ENCODE results near the gene C12orf76.
"Not testable (repeated sequence)": the region's sequence is repeated elsewhere in the genome, so short reads cannot be mapped to it uniquely, and the experiment has no call there.

Gene C12orf76

GRCh38 chr12:110073049-110073831 lies 24.9 kb upstream of the C12orf76 start:
- DNase-seq (ENCODE audit: low read depth) = no peak
- H3K4me3 ChIP-seq (replicated peaks; ENCODE audit: low read depth, low read length) = peak overlapping the region; percentile 18
- TF ChIP-seq, protein P1, sequence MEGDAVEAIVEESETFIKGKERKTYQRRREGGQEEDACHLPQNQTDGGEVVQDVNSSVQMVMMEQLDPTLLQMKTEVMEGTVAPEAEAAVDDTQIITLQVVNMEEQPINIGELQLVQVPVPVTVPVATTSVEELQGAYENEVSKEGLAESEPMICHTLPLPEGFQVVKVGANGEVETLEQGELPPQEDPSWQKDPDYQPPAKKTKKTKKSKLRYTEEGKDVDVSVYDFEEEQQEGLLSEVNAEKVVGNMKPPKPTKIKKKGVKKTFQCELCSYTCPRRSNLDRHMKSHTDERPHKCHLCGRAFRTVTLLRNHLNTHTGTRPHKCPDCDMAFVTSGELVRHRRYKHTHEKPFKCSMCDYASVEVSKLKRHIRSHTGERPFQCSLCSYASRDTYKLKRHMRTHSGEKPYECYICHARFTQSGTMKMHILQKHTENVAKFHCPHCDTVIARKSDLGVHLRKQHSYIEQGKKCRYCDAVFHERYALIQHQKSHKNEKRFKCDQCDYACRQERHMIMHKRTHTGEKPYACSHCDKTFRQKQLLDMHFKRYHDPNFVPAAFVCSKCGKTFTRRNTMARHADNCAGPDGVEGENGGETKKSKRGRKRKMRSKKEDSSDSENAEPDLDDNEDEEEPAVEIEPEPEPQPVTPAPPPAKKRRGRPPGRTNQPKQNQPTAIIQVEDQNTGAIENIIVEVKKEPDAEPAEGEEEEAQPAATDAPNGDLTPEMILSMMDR (IDR thresholded peaks at IDR 0.05; ENCODE audit: low read length, missing control alignments) = no peak

- not testable (repeated sequence) for H3K4me3 ChIP-seq (replicated peaks; ENCODE audit: low read depth, low read length); DNase-seq (ENCODE audit: low read depth)
Measured at GRCh38 chr12:110072636-110073035, 24.3 kb upstream of the C12orf76 start.

DNA sequence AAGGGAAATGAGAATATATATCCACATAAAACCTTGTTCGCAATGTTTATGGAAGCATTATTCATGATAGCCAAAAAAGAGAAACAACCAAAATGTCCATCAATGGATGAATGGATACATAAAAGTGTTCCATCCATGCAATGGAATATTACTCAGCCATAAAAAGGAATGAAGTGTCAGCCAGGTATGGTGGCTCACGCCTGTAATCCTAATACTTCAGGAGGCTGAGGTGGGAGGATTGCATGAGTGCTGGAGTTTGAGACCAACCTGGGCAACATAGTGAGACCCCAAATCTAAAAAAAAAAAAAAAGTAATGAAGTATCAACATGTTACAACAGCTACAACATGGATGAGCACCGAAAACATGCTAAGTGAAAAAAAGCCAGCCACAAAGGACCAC lies 23.6 kb upstream of the C12orf76 start:
- TF ChIP-seq, protein P1 (IDR thresholded peaks at IDR 0.05; ENCODE audit: low read length, missing control alignments) = no peak
- H3K4me3 ChIP-seq (replicated peaks; ENCODE audit: low read depth, low read length) = no peak overlapping the region
- DNase-seq (ENCODE audit: low read depth) = no peak

DNA sequence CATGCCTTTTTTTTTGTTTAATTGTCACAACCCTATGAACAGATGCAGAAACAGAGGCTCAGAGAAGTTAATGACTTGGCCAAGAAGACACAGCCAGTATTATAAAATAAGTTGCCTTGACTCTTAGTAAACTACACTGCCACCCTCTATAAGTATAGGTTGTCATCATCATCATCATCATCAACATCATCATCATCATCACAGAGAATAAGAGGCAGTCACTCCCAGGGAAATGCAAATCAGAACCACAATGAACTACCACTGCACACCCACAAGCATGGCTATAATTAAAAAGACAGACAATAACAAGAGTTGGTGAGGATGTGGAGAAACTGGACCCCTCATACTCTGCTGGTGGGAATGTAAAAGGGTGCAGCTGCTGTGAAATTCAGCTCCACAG lies 23.2 kb upstream of the C12orf76 start:
- TF ChIP-seq, protein P1 (IDR thresholded peaks at IDR 0.05; ENCODE audit: low read length, missing control alignments) = no peak
- DNase-seq (ENCODE audit: low read depth) = no peak

DNA sequence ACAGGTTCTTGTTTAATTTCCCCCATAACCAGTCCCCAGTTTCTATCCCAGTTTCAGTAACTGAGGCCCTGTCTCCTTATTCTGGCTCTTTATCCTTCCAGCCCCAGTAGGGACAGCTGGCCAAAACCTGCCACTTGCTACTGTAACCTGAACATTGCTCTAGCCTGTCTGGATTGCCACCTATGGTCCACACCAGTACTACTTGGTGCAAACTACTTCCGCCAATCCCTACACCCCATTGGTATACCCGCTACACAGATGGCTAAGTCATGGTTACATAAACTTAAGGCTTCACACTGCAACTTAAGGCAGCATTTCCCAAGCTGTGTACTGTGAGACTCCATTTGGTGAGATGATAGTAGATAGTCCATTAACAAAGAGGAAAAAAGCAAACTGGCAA lies 20.3 kb upstream of the C12orf76 start:
- no peak overlapping the region for H3K4me3 ChIP-seq (replicated peaks; ENCODE audit: low read depth, low read length)
- DNase-seq (ENCODE audit: low read depth) = no peak
- TF ChIP-seq, protein P1 (IDR thresholded peaks at IDR 0.05; ENCODE audit: low read length, missing control alignments) = no peak

More for the DNA sequence above, 23.2 kb upstream of the C12orf76 start:
- H3K4me3 ChIP-seq (replicated peaks; ENCODE audit: low read depth, low read length) = no peak overlapping the region

DNA sequence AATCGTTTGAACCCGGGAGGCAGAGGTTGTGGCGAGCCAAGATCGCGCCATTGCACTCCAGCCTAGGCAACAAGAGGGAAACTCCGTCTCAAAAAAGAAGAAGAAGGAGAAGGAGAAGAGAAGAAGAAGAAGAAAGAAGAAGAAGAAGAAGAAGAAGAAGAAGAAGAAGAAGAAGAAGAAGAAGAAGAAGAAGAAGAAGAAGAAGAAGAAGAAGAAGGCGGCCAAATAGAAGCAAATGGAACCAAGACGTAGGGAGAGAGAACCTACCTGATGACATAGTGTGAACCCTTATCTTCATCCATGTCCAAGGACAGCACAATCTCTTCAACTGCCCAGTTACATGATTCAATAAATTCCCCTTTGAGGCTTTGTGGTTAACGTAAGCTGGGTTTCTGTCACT lies 19.8 kb upstream of the C12orf76 start:
- DNase-seq (ENCODE audit: low read depth); H3K4me3 ChIP-seq (replicated peaks; ENCODE audit: low read depth, low read length): not testable (repeated sequence)

DNA sequence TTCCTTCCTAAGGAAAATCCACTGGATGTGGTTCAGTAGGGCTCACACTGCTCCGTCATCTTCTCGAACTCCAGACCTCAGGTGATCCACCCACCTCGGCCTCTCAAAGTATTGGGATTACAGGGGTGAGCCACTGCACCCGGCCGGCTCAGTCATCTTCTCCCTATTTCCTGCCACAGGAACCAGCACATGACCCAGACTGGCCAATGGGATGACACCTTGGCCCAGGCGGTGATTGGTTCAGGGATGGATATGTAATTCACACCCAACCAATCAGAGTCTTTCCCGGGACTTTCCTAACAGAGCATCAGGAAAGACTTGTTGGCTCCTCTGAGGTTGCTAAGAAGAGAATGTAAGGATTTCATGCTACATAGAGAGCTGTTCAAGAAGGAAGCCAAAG lies 19.2 kb upstream of the C12orf76 start:
- TF ChIP-seq, protein P1 (IDR thresholded peaks at IDR 0.05; ENCODE audit: low read length, missing control alignments) = no peak
- DNase-seq (ENCODE audit: low read depth) = no peak
- no peak overlapping the region for H3K4me3 ChIP-seq (replicated peaks; ENCODE audit: low read depth, low read length)

GRCh38 chr12:110065540-110065939 lies 17.2 kb upstream of the C12orf76 start:
- no peak for DNase-seq (ENCODE audit: low read depth)
- H3K4me3 ChIP-seq (replicated peaks; ENCODE audit: low read depth, low read length) = no peak overlapping the region

More at GRCh38 chr12:110065540-110065939, 17.2 kb upstream of the C12orf76 start:
- TF ChIP-seq, protein P1 (IDR thresholded peaks at IDR 0.05; ENCODE audit: low read length, missing control alignments) = no peak

Measured in fibroblast of pulmonary artery (primary cell).